A673 (cell line): ENCODE measurements around the gene TMEFF2. TPM values are rescaled to one million over a fixed set of nuclear protein-coding genes. Genes with fewer than 3 reads are reported as not detected.

Experiments used
- BruUV-seq: library from RNA; stranded (reverse); fragments of 400-500 nt; replicated peaks from 2 replicates; lab custom pipeline; 2021; lab: Mats Ljungman, UMichigan
- CTCF ChIA-PET: fragments of 300-600 bp; sonication (Branson Sonifier 250); formaldehyde crosslinking; loops from one replicate; lab custom pipeline; 2022; ENCODE audit warnings: antibody characterized with exemption; lab: Charles Lee
- POLR2A ChIA-PET: fragments of 300-600 bp; sonication (Branson Sonifier 250); formaldehyde crosslinking; loops from one replicate; lab custom pipeline; 2022; ENCODE audit warnings: antibody characterized with exemption; ENCODE audit not compliant: low non-redundant PET; lab: Charles Lee
- DNase-seq: peaks from one replicate; pipeline ENCODE4 v3.0.0-alpha.2; 2015; ENCODE audit warnings: low spot score
- H3K27ac ChIP-seq: fragments of 200-600 bp; sonication (generic); 2 replicates; pipeline ENCODE4 v1.5.1; 2016; ENCODE audit warnings: mixed run types, low read depth, mild to moderate bottlenecking, mixed read lengths, antibody characterized with exemption, low read length; ENCODE audit not compliant: poor library complexity, severe bottlenecking
- H3K27me3 ChIP-seq: fragments of 200-600 bp; sonication (generic); replicated peaks from 2 replicates; pipeline ENCODE4 v1.6.1; 2017; ENCODE audit warnings: mixed run types, low read depth, mild to moderate bottlenecking, mixed read lengths, antibody characterized with exemption, low read length; ENCODE audit not compliant: insufficient read depth, poor library complexity
- H3K36me3 ChIP-seq: fragments of 200-600 bp; sonication (generic); 2 replicates; pipeline ENCODE4 v1.6.1; 2016; ENCODE audit warnings: mixed run types, mild to moderate bottlenecking, mixed read lengths, antibody characterized with exemption, low read length; ENCODE audit not compliant: insufficient read depth, poor library complexity, severe bottlenecking
- H3K4me1 ChIP-seq: fragments of 200-600 bp; sonication (generic); 2 replicates; pipeline ENCODE4 v1.6.1; 2017; ENCODE audit warnings: mixed run types, mild to moderate bottlenecking, mixed read lengths, antibody characterized with exemption, low read length; ENCODE audit not compliant: insufficient read depth, poor library complexity, severe bottlenecking
- H3K4me3 ChIP-seq: fragments of 200-600 bp; sonication (generic); 2 replicates; pipeline ENCODE4 v1.5.1; 2016; ENCODE audit warnings: low read depth, mixed run types, mild to moderate bottlenecking, mixed read lengths, low read length; ENCODE audit not compliant: poor library complexity, severe bottlenecking
- H3K9me3 ChIP-seq: fragments of 200-600 bp; sonication (generic); 2 replicates; pipeline ENCODE4 v1.6.1; 2016; ENCODE audit warnings: mixed run types, low read depth, mild to moderate bottlenecking, mixed read lengths, antibody characterized with exemption, low read length; ENCODE audit not compliant: poor library complexity, severe bottlenecking
- CTCF ChIP-seq: fragments of 300-800, 200-600 bp; sonication (generic); conservative IDR thresholded peaks from 2 replicates; pipeline ENCODE4 v1.5.1; 2017; ENCODE audit warnings: low read depth, mild to moderate bottlenecking, antibody characterized with exemption, low read length, moderate library complexity, mixed read lengths
- EZH2 ChIP-seq: fragments of 200-600 bp; sonication (generic); IDR thresholded peaks from 2 replicates; pipeline ENCODE4 v1.6.1; 2017; ENCODE audit warnings: borderline replicate concordance, low read depth, mild to moderate bottlenecking, mixed read lengths, antibody characterized with exemption, low read length; ENCODE audit not compliant: poor library complexity, severe bottlenecking
- intact Hi-C: fragments of 100-400 bp; cut with micrococcal nuclease; formaldehyde crosslinking; loops from one replicate; pipeline ENCODE4 v1.10.0; 2022; ENCODE audit not compliant: unreplicated experiment
- total RNA-seq: library from RNA; stranded (reverse); gene quantifications from 2 replicates; pipeline ENCODE4 v1.2.3, GENCODE V29; 2021

TMEFF2 gene
- total RNA-seq, 1 experiment from 2014 or later = 7.0 TPM

GRCh38 chr2:191999101-191999841 lies 195.5 kb downstream of the TMEFF2 start:
- no TSS peak for BruUV-seq
- Histone ChIP-seq H3K36me3 (no peaks in the 10 kb centered on the region), H3K9me3 (no peaks in the 10 kb centered on the region), H3K4me3 (no peak overlapping the region), H3K27ac (no peak overlapping the region), H3K27me3 (no peaks in the 10 kb centered on the region), H3K4me1 (no peaks in the 10 kb centered on the region)
- POLR2A ChIA-PET = no interaction called here
- TF ChIP-seq EZH2 (no peak), CTCF (no peak)
- intact Hi-C loops = no loop called here
- CTCF ChIA-PET = no interaction called here
- no peak for DNase-seq

- CTCF ChIA-PET = no interaction called here
- no TSS peak for BruUV-seq
- H3K27me3 ChIP-seq = no peaks in the 10 kb centered on the region
- intact Hi-C loops = no loop called here
- DNase-seq = peak; percentile 29
- H3K4me1 ChIP-seq = no peaks in the 10 kb centered on the region
- no peak overlapping the region for H3K27ac ChIP-seq
- POLR2A ChIA-PET = interaction anchor here (0.7 kb wide), 1 partner anchor 74 kb away, joined by 3 read pairs; no protein-coding TSS in a partner anchor
- H3K36me3 ChIP-seq = no peaks in the 10 kb centered on the region
- no peak overlapping the region for H3K4me3 ChIP-seq
- H3K9me3 ChIP-seq = no peaks in the 10 kb centered on the region
- TF ChIP-seq EZH2 (no peak), CTCF (no peak)
These were observed 199.4 kb downstream of the TMEFF2 start for GRCh38 chr2:191995285-191995684.

- ChIA-PET CTCF (no interaction called here), POLR2A (interaction anchor here (0.7 kb wide), 1 partner anchor 74 kb away, joined by 3 read pairs; no protein-coding TSS in a partner anchor)
- H3K9me3 ChIP-seq = no peaks in the 10 kb centered on the region
- TF ChIP-seq CTCF = no peak
- no peak for TF ChIP-seq EZH2
- H3K36me3 ChIP-seq = no peaks in the 10 kb centered on the region
- no peak for DNase-seq
- H3K4me1 ChIP-seq = no peaks in the 10 kb centered on the region
- BruUV-seq = no TSS peak
- H3K4me3 ChIP-seq = no peak overlapping the region
- intact Hi-C loops = no loop called here
- no peak overlapping the region for H3K27ac ChIP-seq
- no peaks in the 10 kb centered on the region for H3K27me3 ChIP-seq
These were observed 200.0 kb downstream of the TMEFF2 start for GRCh38 chr2:191994749-191995148.
